GM23248 (cell line): ENCODE results near the gene SYNE1. TPM values are rescaled to one million over a fixed set of nuclear protein-coding genes. Genes with fewer than 3 reads are reported as not detected.
"Not testable (repeated sequence)": the region's sequence is repeated elsewhere in the genome, so short reads cannot be mapped to it uniquely, and the experiment has no call there.

Experiments used
- DNase-seq: peaks from one replicate; pipeline ENCODE4 v3.0.0-alpha.2; 2015
- H2AFZ ChIP-seq: fragments of 200-600 bp; sonication (generic); 2 replicates; pipeline ENCODE4 v1.6.1; 2016; ENCODE audit warnings: antibody characterized with exemption
- H3F3A ChIP-seq: fragments of 200-600 bp; sonication (generic); 2 replicates; pipeline ENCODE4 v1.6.1; 2016; ENCODE audit warnings: mild to moderate bottlenecking, antibody characterized with exemption, mixed run types; ENCODE audit not compliant: insufficient read depth
- H3K27ac ChIP-seq: fragments of 200-600 bp; sonication (generic); 2 replicates; pipeline ENCODE4 v1.5.1; 2016; ENCODE audit warnings: mild to moderate bottlenecking
- H3K27me3 ChIP-seq: fragments of 200-600 bp; sonication (generic); replicated peaks from 2 replicates; pipeline ENCODE4 v1.6.1; 2016; ENCODE audit warnings: mild to moderate bottlenecking; ENCODE audit not compliant: insufficient read depth
- H3K36me3 ChIP-seq: fragments of 200-600 bp; sonication (generic); 2 replicates; pipeline ENCODE4 v1.6.1; 2016; ENCODE audit warnings: low read depth, mild to moderate bottlenecking
- H3K4me1 ChIP-seq: fragments of 200-600 bp; sonication (generic); 2 replicates; pipeline ENCODE4 v1.6.1; 2016; ENCODE audit warnings: mild to moderate bottlenecking; ENCODE audit not compliant: insufficient read depth
- H3K4me2 ChIP-seq: fragments of 200-600 bp; sonication (generic); one replicate; pipeline ENCODE4 v1.6.1; 2016; ENCODE audit warnings: mild to moderate bottlenecking; ENCODE audit not compliant: unreplicated experiment
- H3K4me3 ChIP-seq: fragments of 200-600 bp; sonication (generic); 2 replicates; pipeline ENCODE4 v1.5.1; 2016; ENCODE audit warnings: mild to moderate bottlenecking
- H3K79me2 ChIP-seq: fragments of 200-600 bp; sonication (generic); 2 replicates; pipeline ENCODE4 v1.6.1; 2016; ENCODE audit warnings: mild to moderate bottlenecking; ENCODE audit not compliant: insufficient read depth
- H3K9ac ChIP-seq: fragments of 200-600 bp; sonication (generic); 2 replicates; pipeline ENCODE4 v1.6.1; 2016; ENCODE audit warnings: mild to moderate bottlenecking
- H3K9me2 ChIP-seq: fragments of 200-600 bp; sonication (generic); 2 replicates; pipeline ENCODE4 v1.6.1; 2016; ENCODE audit warnings: mixed run types, mild to moderate bottlenecking, moderate library complexity; ENCODE audit not compliant: insufficient read depth
- H3K9me3 ChIP-seq: fragments of 200-600 bp; sonication (generic); one replicate; pipeline ENCODE4 v1.6.1; 2017; ENCODE audit warnings: low read depth
- H4K20me1 ChIP-seq: fragments of 200-600 bp; sonication (generic); 2 replicates; pipeline ENCODE4 v1.6.0; 2016; ENCODE audit not compliant: insufficient read depth
- EZH2 ChIP-seq: fragments of 200-600 bp; sonication (generic); IDR thresholded peaks from 2 replicates; pipeline ENCODE4 v1.6.1; 2018; ENCODE audit warnings: antibody characterized with exemption, mild to moderate bottlenecking; ENCODE audit not compliant: insufficient read depth, poor library complexity, severe bottlenecking
- EZH2phosphoT487 ChIP-seq: fragments of 200-600 bp; sonication (generic); IDR thresholded peaks from 2 replicates; pipeline ENCODE4 v1.6.1; 2018; ENCODE audit warnings: antibody characterized with exemption, moderate library complexity, mild to moderate bottlenecking, low read depth; ENCODE audit not compliant: insufficient read depth
- WGBS, 2 experiments: methylation state at CpG; one replicate each; pipeline ENCODE4 v1.1.6; 2015 to 2017; ENCODE audit warnings: low lambda C conversion rate in 2 of 2, low coverage in 1 of 2; ENCODE audit errors: missing lambda C conversion rate in 2 of 2; 5-methylcytosine and 5-hydroxymethylcytosine counted together
- in situ Hi-C: fragments of 300-500 bp; cut with MboI; formaldehyde crosslinking; loops from 2 replicates; pipeline ENCODE4 v1.15.0; 2020
- polyA plus RNA-seq: library from polyadenylated mRNA; unstranded; fragments of >200 nt; fragmentation: Nextera tagmentation; extraction: Ambion mirVana; gene quantifications from 2 replicates; pipeline ENCODE4 v1.2.1, GENCODE V29; 2016
- total RNA-seq: library from RNA; depleted of rRNA; stranded (reverse); fragments of >200 nt; shearing (Covaris generic); gene quantifications from 2 replicates; pipeline ENCODE4 v1.2.3, GENCODE V29; 2014

The SYNE1 gene
- total and polyA plus RNA-seq, 2 experiments from 2014 or later = 29.2 to 95.4 TPM

- no peaks in the 10 kb centered on the region for H3K9me2 ChIP-seq
- H3K9ac ChIP-seq = no peak overlapping the region
- no peak overlapping the region for H3K27ac ChIP-seq
- H3K4me1 ChIP-seq = no peaks in the 10 kb centered on the region
- no peaks in the 10 kb centered on the region for H3K79me2 ChIP-seq
- no peaks in the 10 kb centered on the region for H3K27me3 ChIP-seq
- no peaks in the 10 kb centered on the region for H3K9me3 ChIP-seq
- no peaks in the 10 kb centered on the region for H3K36me3 ChIP-seq
- no peaks in the 10 kb centered on the region for H4K20me1 ChIP-seq
- in situ Hi-C loops = no loop called here
- H2AFZ ChIP-seq = no peak overlapping the region
- no peak for DNase-seq
- no peak overlapping the region for H3K4me3 ChIP-seq
- WGBS, 2 experiments = 97% methylated on average over 1 of the region's 1 CpG
- no peak for TF ChIP-seq EZH2
- TF ChIP-seq EZH2phosphoT487 = no peak
- H3K4me2 ChIP-seq = no peak overlapping the region
- H3F3A ChIP-seq = no peaks in the 10 kb centered on the region
These were observed 102.6 kb downstream of the SYNE1 start for GRCh38 chr6:152534541-152534940.

GRCh38 chr6:152532556-152533422 lies 104.4 kb downstream of the SYNE1 start:
- H3K36me3 ChIP-seq = no peaks in the 10 kb centered on the region
- 86 to 90% methylated on average over 3 of the region's 3 CpGs for WGBS, 2 experiments

GRCh38 chr6:152531659-152532058 lies 105.5 kb downstream of the SYNE1 start:
- Histone ChIP-seq H3K27me3 (no peaks in the 10 kb centered on the region), H3K9ac (no peak overlapping the region), H4K20me1 (no peaks in the 10 kb centered on the region), H3K36me3 (no peaks in the 10 kb centered on the region), H3K9me3 (no peaks in the 10 kb centered on the region), H3K79me2 (no peaks in the 10 kb centered on the region), H3K27ac (no peak overlapping the region), H3F3A (no peaks in the 10 kb centered on the region), H3K4me2 (no peak overlapping the region), H3K4me1 (no peaks in the 10 kb centered on the region), H3K9me2 (no peaks in the 10 kb centered on the region), H3K4me3 (no peak overlapping the region), H2AFZ (no peak overlapping the region)
- no peak for TF ChIP-seq EZH2phosphoT487
- no peak for TF ChIP-seq EZH2
- 78 to 88% methylated on average over 3 of the region's 3 CpGs for WGBS, 2 experiments
- in situ Hi-C loops = no loop called here
- DNase-seq = no peak

More at GRCh38 chr6:152532556-152533422, 104.4 kb downstream of the SYNE1 start:
- Histone ChIP-seq H3K9me3 (no peaks in the 10 kb centered on the region), H3F3A (no peaks in the 10 kb centered on the region), H3K4me3 (no peak overlapping the region), H3K27ac (no peak overlapping the region), H3K27me3 (no peaks in the 10 kb centered on the region), H3K9ac (no peak overlapping the region), H2AFZ (no peak overlapping the region), H4K20me1 (no peaks in the 10 kb centered on the region), H3K4me1 (no peaks in the 10 kb centered on the region), H3K79me2 (no peaks in the 10 kb centered on the region), H3K4me2 (no peak overlapping the region), H3K9me2 (no peaks in the 10 kb centered on the region)
- in situ Hi-C loops = no loop called here
- DNase-seq = no peak
- TF ChIP-seq EZH2phosphoT487 = no peak
- TF ChIP-seq EZH2 = no peak

- in situ Hi-C loops = no loop called here
- no peak overlapping the region for H3K4me3 ChIP-seq
- no peaks in the 10 kb centered on the region for H3K9me2 ChIP-seq
- no peaks in the 10 kb centered on the region for H3K36me3 ChIP-seq
- DNase-seq = peak; percentile 56
- no peaks in the 10 kb centered on the region for H3K4me1 ChIP-seq
- no peaks in the 10 kb centered on the region for H3K79me2 ChIP-seq
- no peaks in the 10 kb centered on the region for H3K9me3 ChIP-seq
- no peaks in the 10 kb centered on the region for H3K27me3 ChIP-seq
- H3F3A ChIP-seq = no peaks in the 10 kb centered on the region
- TF ChIP-seq EZH2phosphoT487 (no peak), EZH2 (no peak)
- no peaks in the 10 kb centered on the region for H4K20me1 ChIP-seq
- no peak overlapping the region for H3K27ac ChIP-seq
- no peak overlapping the region for H3K9ac ChIP-seq
- H3K4me2 ChIP-seq = no peak overlapping the region
- no peak overlapping the region for H2AFZ ChIP-seq
These were observed 107.8 kb downstream of the SYNE1 start for GRCh38 chr6:152529369-152529768.

- H3K9me2 ChIP-seq, H4K20me1 ChIP-seq, H3K4me2 ChIP-seq, H3K9me3 ChIP-seq, H3F3A ChIP-seq, in situ Hi-C loops, DNase-seq, H3K36me3 ChIP-seq, H3K79me2 ChIP-seq, H3K9ac ChIP-seq, H3K4me3 ChIP-seq, H3K27ac ChIP-seq, H2AFZ ChIP-seq, H3K27me3 ChIP-seq, H3K4me1 ChIP-seq: not testable (repeated sequence)
- WGBS, 2 experiments = 69 to 79% methylated on average over 1 of the region's 1 CpG
These were observed 123.0 kb downstream of the SYNE1 start for GRCh38 chr6:152514120-152514519.
